ENCODE results near the gene URI1.

DNA sequence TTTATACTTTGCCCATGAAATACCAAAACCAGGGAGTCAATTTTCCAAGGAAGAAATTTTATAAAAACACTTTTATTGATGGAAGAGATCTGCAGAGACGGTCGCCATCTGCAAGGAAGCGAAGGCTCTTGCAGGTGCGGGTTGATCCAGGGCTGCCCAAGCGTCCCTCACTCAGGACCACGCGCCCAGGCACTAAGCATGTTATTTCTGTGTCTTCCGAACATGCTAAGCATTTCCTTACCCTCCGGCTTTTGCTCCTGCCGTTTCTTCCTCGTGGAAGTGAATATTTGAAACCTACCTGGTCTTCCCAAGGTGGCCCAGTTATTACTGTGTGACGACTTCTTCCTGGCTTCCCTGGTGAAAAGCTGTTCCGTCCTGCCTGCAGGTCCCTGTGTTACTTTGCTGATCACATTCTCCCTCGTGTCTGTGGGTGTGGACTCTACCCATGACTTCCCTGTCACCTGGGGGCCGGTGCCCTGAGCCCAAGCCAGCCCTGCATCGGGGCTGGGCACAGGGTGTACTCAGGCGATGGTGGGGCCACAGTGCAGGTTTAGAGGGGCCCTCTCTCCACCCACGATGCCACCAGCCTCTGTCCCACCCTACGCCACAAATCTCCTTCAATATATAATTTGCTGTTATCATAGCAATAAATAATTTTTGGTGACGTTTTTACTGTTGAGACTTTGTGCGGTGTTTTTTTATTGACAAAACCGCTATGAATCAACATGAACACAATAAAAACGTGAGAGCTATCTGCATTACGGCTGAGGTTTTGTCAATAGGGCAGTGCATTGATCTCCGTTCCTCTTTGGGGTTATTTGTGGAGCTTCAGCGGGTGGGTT lies 119.4 kb downstream of the URI1 start:
- TF ChIP-seq, protein P1, sequence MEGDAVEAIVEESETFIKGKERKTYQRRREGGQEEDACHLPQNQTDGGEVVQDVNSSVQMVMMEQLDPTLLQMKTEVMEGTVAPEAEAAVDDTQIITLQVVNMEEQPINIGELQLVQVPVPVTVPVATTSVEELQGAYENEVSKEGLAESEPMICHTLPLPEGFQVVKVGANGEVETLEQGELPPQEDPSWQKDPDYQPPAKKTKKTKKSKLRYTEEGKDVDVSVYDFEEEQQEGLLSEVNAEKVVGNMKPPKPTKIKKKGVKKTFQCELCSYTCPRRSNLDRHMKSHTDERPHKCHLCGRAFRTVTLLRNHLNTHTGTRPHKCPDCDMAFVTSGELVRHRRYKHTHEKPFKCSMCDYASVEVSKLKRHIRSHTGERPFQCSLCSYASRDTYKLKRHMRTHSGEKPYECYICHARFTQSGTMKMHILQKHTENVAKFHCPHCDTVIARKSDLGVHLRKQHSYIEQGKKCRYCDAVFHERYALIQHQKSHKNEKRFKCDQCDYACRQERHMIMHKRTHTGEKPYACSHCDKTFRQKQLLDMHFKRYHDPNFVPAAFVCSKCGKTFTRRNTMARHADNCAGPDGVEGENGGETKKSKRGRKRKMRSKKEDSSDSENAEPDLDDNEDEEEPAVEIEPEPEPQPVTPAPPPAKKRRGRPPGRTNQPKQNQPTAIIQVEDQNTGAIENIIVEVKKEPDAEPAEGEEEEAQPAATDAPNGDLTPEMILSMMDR (IDR thresholded peaks at IDR 0.05; ENCODE audit: low read depth, low read length), result no peak
- TF ChIP-seq POLR2A (IDR thresholded peaks at IDR 0.05; ENCODE audit: extremely low read depth, insufficient read length), result no peak
- TF ChIP-seq, protein P2, sequence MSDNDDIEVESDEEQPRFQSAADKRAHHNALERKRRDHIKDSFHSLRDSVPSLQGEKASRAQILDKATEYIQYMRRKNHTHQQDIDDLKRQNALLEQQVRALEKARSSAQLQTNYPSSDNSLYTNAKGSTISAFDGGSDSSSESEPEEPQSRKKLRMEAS (IDR thresholded peaks at IDR 0.05; ENCODE audit: low read depth, low read length), result no peak
